HepG2 (cell line): ENCODE data around the gene OR2K2. TPM values are rescaled to one million over a fixed set of nuclear protein-coding genes. Genes with fewer than 3 reads are reported as not detected.

Experiments
- BCL6 ChIP-seq: IDR thresholded peaks from 2 replicates; pipeline ENCODE4 v1.6.1; 2016; ENCODE audit warnings: missing genetic modification reagents, missing compliant biosample characterization
- DNMT3B ChIP-seq: conservative IDR thresholded peaks from 2 replicates; pipeline ENCODE4 v1.6.1; 2016; ENCODE audit warnings: missing biosample characterization, control low read depth
- ESRRA ChIP-seq: sonication (generic); formaldehyde crosslinking; IDR thresholded peaks from 2 replicates; pipeline ENCODE4 v1.5.1; 2020; ENCODE audit warnings: mild to moderate bottlenecking, low read depth, missing genetic modification reagents
- FOSL1 ChIP-seq: sonication (generic); formaldehyde crosslinking; IDR thresholded peaks from 2 replicates; pipeline ENCODE4 v1.9.0; 2021; ENCODE audit warnings: missing genetic modification reagents, borderline replicate concordance
- GATAD2A ChIP-seq: IDR thresholded peaks from 2 replicates; pipeline ENCODE4 v1.6.1; 2016
- HMGXB3 ChIP-seq: sonication (generic); formaldehyde crosslinking; IDR thresholded peaks from 2 replicates; pipeline ENCODE4 v1.4.0; 2020; ENCODE audit warnings: missing genetic modification reagents, borderline replicate concordance
- KLF15 ChIP-seq: sonication (generic); formaldehyde crosslinking; IDR thresholded peaks from 2 replicates; pipeline ENCODE4 v1.8.1; 2023; ENCODE audit warnings: borderline replicate concordance, mild to moderate bottlenecking, inconsistent platforms, missing genetic modification reagents, mixed read lengths
- TFE3 ChIP-seq: IDR thresholded peaks from 2 replicates; pipeline ENCODE4 v1.6.1; 2016
- ZBTB33 ChIP-seq: sonication (generic); formaldehyde crosslinking; IDR thresholded peaks from 2 replicates; pipeline ENCODE4 v1.4.0; 2020; ENCODE audit warnings: missing genetic modification reagents
- ZNF354B ChIP-seq: sonication (generic); formaldehyde crosslinking; IDR thresholded peaks from 2 replicates; pipeline ENCODE4 v1.8.0; 2022; ENCODE audit warnings: mild to moderate bottlenecking, missing genetic modification reagents
- ZNF839 ChIP-seq: sonication (generic); formaldehyde crosslinking; IDR thresholded peaks from 2 replicates; pipeline ENCODE4 v1.4.0; 2020; ENCODE audit warnings: missing genetic modification reagents, mild to moderate bottlenecking, borderline replicate concordance
- polyA plus RNA-seq, 8 experiments: library from polyadenylated mRNA; depleted of rRNA in 3 of 8; stranded (reverse) in 7 of 8; unstranded in 1 of 8; fragments of >200 nt; fragmentation: Illumina TruSeq in 4 of 8; extraction: Trizol in 4 of 8; gene quantifications; 2 replicates each; pipeline versions ENCODE4 v1.2.1 to v1.2.3, GENCODE V29; 2011 to 2016; ENCODE audit warnings: low read depth in 4 of 8, missing spikeins in 1 of 8, mixed read lengths in 1 of 8; ENCODE audit not compliant: insufficient read depth in 1 of 8
- total RNA-seq, 5 experiments: library from RNA; depleted of rRNA; stranded (reverse); fragments of >200 nt; fragmentation: Illumina TruSeq; extraction: Trizol; gene quantifications; 2 replicates each; pipeline ENCODE4 v1.2.3, GENCODE V29; 2016; ENCODE audit warnings: low read depth in 1 of 5
- TF ChIP-seq, protein P1 (sequence below): IDR thresholded peaks from 2 replicates; pipeline ENCODE4 v1.6.1; 2016; ENCODE audit warnings: control low read depth
- TF ChIP-seq, protein P2 (sequence below), 2 experiments: sonication (generic) in 1 of 2; formaldehyde crosslinking in 1 of 2; IDR thresholded peaks; 2 replicates each; pipeline versions ENCODE4 v1.4.0 to v1.6.1; 2016 to 2020; ENCODE audit warnings: borderline replicate concordance in 1 of 2, low read depth in 1 of 2, mild to moderate bottlenecking in 1 of 2, missing genetic modification reagents in 1 of 2
- TF ChIP-seq, protein P3 (sequence below): sonication (generic); formaldehyde crosslinking; IDR thresholded peaks from 2 replicates; pipeline ENCODE4 v1.9.0; 2022; ENCODE audit warnings: low read depth, missing genetic modification reagents

Gene OR2K2
- total and polyA plus RNA-seq, 2 of the 13 experiments (the other 11 are each of a cell fraction or from before 2014, with no cell fraction given), result not detected

DNA sequence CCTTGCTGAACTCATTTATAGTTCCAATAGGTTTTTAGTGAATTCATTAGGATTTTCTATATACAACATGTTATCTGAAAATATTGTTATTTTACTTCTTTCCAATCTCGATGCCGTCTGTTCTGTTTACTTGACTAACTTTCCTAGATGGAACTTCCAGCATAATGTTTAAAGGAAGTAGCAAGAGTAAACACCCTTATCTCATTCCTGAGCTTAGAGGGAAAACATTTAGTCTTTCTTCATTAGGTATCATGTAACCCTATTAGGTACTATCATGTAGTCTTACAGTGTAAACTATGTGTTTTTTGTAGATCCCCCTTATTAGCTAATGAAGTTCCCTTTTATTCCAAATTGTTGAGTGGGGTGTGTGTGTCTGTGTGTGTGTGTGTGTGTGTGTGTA, 22.5 kb upstream of the OR2K2 start (continued):
- TF ChIP-seq, protein P1, sequence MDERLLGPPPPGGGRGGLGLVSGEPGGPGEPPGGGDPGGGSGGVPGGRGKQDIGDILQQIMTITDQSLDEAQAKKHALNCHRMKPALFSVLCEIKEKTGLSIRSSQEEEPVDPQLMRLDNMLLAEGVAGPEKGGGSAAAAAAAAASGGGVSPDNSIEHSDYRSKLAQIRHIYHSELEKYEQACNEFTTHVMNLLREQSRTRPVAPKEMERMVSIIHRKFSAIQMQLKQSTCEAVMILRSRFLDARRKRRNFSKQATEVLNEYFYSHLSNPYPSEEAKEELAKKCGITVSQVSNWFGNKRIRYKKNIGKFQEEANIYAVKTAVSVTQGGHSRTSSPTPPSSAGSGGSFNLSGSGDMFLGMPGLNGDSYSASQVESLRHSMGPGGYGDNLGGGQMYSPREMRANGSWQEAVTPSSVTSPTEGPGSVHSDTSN (CRISPR knock-in tag), result no peak
- TF ChIP-seq KLF15 (CRISPR knock-in tag), result no peak
- TF ChIP-seq, protein P2, sequence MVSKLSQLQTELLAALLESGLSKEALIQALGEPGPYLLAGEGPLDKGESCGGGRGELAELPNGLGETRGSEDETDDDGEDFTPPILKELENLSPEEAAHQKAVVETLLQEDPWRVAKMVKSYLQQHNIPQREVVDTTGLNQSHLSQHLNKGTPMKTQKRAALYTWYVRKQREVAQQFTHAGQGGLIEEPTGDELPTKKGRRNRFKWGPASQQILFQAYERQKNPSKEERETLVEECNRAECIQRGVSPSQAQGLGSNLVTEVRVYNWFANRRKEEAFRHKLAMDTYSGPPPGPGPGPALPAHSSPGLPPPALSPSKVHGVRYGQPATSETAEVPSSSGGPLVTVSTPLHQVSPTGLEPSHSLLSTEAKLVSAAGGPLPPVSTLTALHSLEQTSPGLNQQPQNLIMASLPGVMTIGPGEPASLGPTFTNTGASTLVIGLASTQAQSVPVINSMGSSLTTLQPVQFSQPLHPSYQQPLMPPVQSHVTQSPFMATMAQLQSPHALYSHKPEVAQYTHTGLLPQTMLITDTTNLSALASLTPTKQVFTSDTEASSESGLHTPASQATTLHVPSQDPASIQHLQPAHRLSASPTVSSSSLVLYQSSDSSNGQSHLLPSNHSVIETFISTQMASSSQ (IDR thresholded peaks at IDR 0.05; ENCODE audit: low read depth), result 0 out of 2 replicates have a peak, but pooled peaks have one; percentile 46
- TF ChIP-seq, protein P2 (CRISPR knock-in tag; IDR thresholded peaks at IDR 0.05; ENCODE audit: borderline replicate concordance), result no peak
- no peak for TF ChIP-seq FOSL1 (CRISPR knock-in tag)
- TF ChIP-seq HMGXB3 (CRISPR knock-in tag), result no peak
- TF ChIP-seq, protein P3, sequence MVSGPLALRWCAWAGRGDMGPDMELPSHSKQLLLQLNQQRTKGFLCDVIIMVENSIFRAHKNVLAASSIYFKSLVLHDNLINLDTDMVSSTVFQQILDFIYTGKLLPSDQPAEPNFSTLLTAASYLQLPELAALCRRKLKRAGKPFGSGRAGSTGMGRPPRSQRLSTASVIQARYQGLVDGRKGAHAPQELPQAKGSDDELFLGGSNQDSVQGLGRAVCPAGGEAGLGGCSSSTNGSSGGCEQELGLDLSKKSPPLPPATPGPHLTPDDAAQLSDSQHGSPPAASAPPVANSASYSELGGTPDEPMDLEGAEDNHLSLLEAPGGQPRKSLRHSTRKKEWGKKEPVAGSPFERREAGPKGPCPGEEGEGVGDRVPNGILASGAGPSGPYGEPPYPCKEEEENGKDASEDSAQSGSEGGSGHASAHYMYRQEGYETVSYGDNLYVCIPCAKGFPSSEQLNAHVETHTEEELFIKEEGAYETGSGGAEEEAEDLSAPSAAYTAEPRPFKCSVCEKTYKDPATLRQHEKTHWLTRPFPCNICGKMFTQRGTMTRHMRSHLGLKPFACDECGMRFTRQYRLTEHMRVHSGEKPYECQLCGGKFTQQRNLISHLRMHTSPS (CRISPR knock-in tag), result no peak
- TF ChIP-seq DNMT3B (CRISPR knock-in tag), result 0 out of 2 replicates have a peak, but pooled peaks have one; percentile 56
- no peak for TF ChIP-seq ESRRA (CRISPR knock-in tag)
- TF ChIP-seq ZNF354B (CRISPR knock-in tag), result no peak
- TF ChIP-seq TFE3 (CRISPR knock-in tag), result no peak
- TF ChIP-seq BCL6 (CRISPR knock-in tag), result peak; percentile 97
- TF ChIP-seq ZNF839 (CRISPR knock-in tag), result no peak
- TF ChIP-seq GATAD2A (CRISPR knock-in tag), result peak; percentile 48
- TF ChIP-seq ZBTB33 (CRISPR knock-in tag), result no peak
